HCT116 (cell line): ENCODE data around the gene THSD4. TPM values are rescaled to one million over a fixed set of nuclear protein-coding genes. Genes with fewer than 3 reads are reported as not detected.

ENCODE experiments used
- ATAC-seq: fragments of 200-7000 bp; cut with Tn5 transposase; 2 replicates; pipeline ENCODE4 v1.9.1; 2020; ENCODE audit warnings: mild to moderate bottlenecking, moderate library complexity
- BruUV-seq: library from RNA; stranded (reverse); fragments of 400-500 nt; replicated peaks from 2 replicates; lab custom pipeline; 2021; lab: Mats Ljungman, UMichigan
- CTCF ChIA-PET: fragments of 300-600 bp; sonication (Branson Sonifier 250); formaldehyde crosslinking; loops from one replicate; lab custom pipeline; 2021; ENCODE audit warnings: antibody characterized with exemption; lab: Charles Lee
- POLR2A ChIA-PET: fragments of 300-600, 350-600 bp; sonication (Branson Sonifier 250); formaldehyde crosslinking; loops from one replicate; lab custom pipeline; 2021; ENCODE audit warnings: antibody characterized with exemption; lab: Charles Lee
- RAD21 ChIA-PET, 2 experiments: fragments of 300-600 bp; sonication (Branson Sonifier 250); formaldehyde crosslinking; loops; one replicate each; lab custom pipeline; 2023; ENCODE audit warnings: low total read pairs in 2 of 2; ENCODE audit not compliant: uncharacterized antibody in 2 of 2, unreplicated experiment in 2 of 2, low non-redundant PET in 1 of 2; lab: Charles Lee
- DNase-seq: peaks from one replicate; pipeline ENCODE4 v3.0.0-alpha.2; 2010; ENCODE audit warnings: low read depth, low spot score
- H2AFZ ChIP-seq: fragments of 200-600 bp; shearing (Covaris generic), sonication (generic); 2 replicates; pipeline ENCODE4 v1.6.1; 2017; ENCODE audit warnings: low read depth, mixed run types, mixed read lengths, antibody characterized with exemption, low read length; ENCODE audit not compliant: poor library complexity, severe bottlenecking
- H3K27ac ChIP-seq: 2 replicates; pipeline ENCODE4 v1.5.1; 2012; ENCODE audit warnings: low read depth, low read length
- H3K27me3 ChIP-seq: fragments of 200-600 bp; sonication (generic); 2 replicates; pipeline ENCODE4 v1.6.1; 2016; ENCODE audit warnings: mixed run types, low read length, mixed read lengths; ENCODE audit not compliant: insufficient read depth
- H3K36me3 ChIP-seq, 2 experiments: fragments of 200-500 bp in 1 of 2; fragments of 200-600 bp in 1 of 2; sonication (Bioruptor generic) in 1 of 2; sonication (generic) in 1 of 2; 2 replicates each; pipeline versions ENCODE4 v1.5.1 to v1.6.1; 2014 to 2016; ENCODE audit warnings: low read length in 2 of 2, inconsistent platforms in 1 of 2, mixed read lengths in 1 of 2, mixed run types in 1 of 2; ENCODE audit not compliant: insufficient read depth in 2 of 2, control insufficient read depth in 1 of 2
- H3K4me1 ChIP-seq, 2 experiments: fragments of 200-600 bp in 1 of 2; sonication (generic) in 1 of 2; 2 replicates each; pipeline versions ENCODE4 v1.5.1 to v1.6.1; 2012 to 2017; ENCODE audit warnings: low read length in 2 of 2, inconsistent platforms in 1 of 2, mild to moderate bottlenecking in 1 of 2, mixed read lengths in 1 of 2, mixed run types in 1 of 2, moderate library complexity in 1 of 2; ENCODE audit not compliant: insufficient read depth in 2 of 2, control insufficient read depth in 1 of 2
- H3K4me2 ChIP-seq: fragments of 200-600 bp; sonication (generic); 2 replicates; pipeline ENCODE4 v1.6.1; 2017; ENCODE audit warnings: mixed run types, low read length, mixed read lengths
- H3K4me3 ChIP-seq, 2 experiments: fragments of 200-600 bp in 1 of 2; sonication (generic) in 1 of 2; replicated peaks in 1 of 2; 2 replicates each; pipeline ENCODE4 v1.5.1; 2011 to 2016; ENCODE audit warnings: low read length in 2 of 2, control low read depth in 1 of 2, low read depth in 1 of 2, mild to moderate bottlenecking in 1 of 2, mixed read lengths in 1 of 2, mixed run types in 1 of 2
- H3K79me2 ChIP-seq: fragments of 200-600 bp; sonication (generic); 2 replicates; pipeline ENCODE4 v1.6.1; 2017; ENCODE audit warnings: mild to moderate bottlenecking, mixed run types, low read length, moderate library complexity, mixed read lengths; ENCODE audit not compliant: insufficient read depth
- H3K9ac ChIP-seq: fragments of 200-600 bp; sonication (generic); 2 replicates; pipeline ENCODE4 v1.6.1; 2016; ENCODE audit warnings: low read length, mixed read lengths
- H3K9me2 ChIP-seq: fragments of 200-600 bp; sonication (generic), shearing (Covaris generic); 2 replicates; pipeline ENCODE4 v1.6.1; 2017; ENCODE audit warnings: mixed run types, mild to moderate bottlenecking, moderate library complexity; ENCODE audit not compliant: insufficient read depth
- H3K9me3 ChIP-seq, 2 experiments: fragments of 200-500 bp in 1 of 2; fragments of 200-600 bp in 1 of 2; sonication (Bioruptor generic) in 1 of 2; sonication (generic) in 1 of 2; 2 replicates each; pipeline ENCODE4 v1.6.1; 2014 to 2017; ENCODE audit warnings: low read length in 2 of 2, mixed read lengths in 2 of 2, inconsistent platforms in 1 of 2, low read depth in 1 of 2, mild to moderate bottlenecking in 1 of 2, mixed run types in 1 of 2, moderate library complexity in 1 of 2; ENCODE audit not compliant: control insufficient read depth in 1 of 2, insufficient read depth in 1 of 2
- H4K20me1 ChIP-seq: fragments of 200-600 bp; sonication (generic), shearing (Covaris generic); 2 replicates; pipeline ENCODE4 v1.6.1; 2017; ENCODE audit warnings: mixed run types, mild to moderate bottlenecking, moderate library complexity; ENCODE audit not compliant: insufficient read depth
- CBX3 ChIP-seq: IDR thresholded peaks from 2 replicates; pipeline ENCODE4 v1.6.1; 2012; ENCODE audit warnings: low read depth
- CTCF ChIP-seq, 3 experiments: fragments of 200-600 bp in 1 of 3; sonication (generic) in 1 of 3; IDR thresholded peaks in 2 of 3; conservative IDR thresholded peaks in 1 of 3; 2 replicates each; pipeline ENCODE4 v1.5.1; 2012 to 2017; ENCODE audit warnings: low read depth in 2 of 3, low read length in 2 of 3, antibody characterized with exemption in 1 of 3, borderline replicate concordance in 1 of 3, control low read depth in 1 of 3, mild to moderate bottlenecking in 1 of 3, mixed read lengths in 1 of 3, mixed run types in 1 of 3, moderate library complexity in 1 of 3; ENCODE audit not compliant: insufficient read depth in 1 of 3
- FOSL1 ChIP-seq: IDR thresholded peaks from 2 replicates; pipeline ENCODE4 v1.6.1; 2012; ENCODE audit warnings: low read depth
- JUND ChIP-seq: IDR thresholded peaks from 2 replicates; pipeline ENCODE4 v1.6.1; 2012
- MAX ChIP-seq: IDR thresholded peaks from 2 replicates; pipeline ENCODE4 v1.6.1; 2012
- POLR2AphosphoS5 ChIP-seq: IDR thresholded peaks from 2 replicates; pipeline ENCODE4 v1.6.1; 2011; ENCODE audit warnings: mild to moderate bottlenecking, low read depth, low read length, moderate library complexity
- SP1 ChIP-seq: IDR thresholded peaks from 2 replicates; pipeline ENCODE4 v1.6.1; 2012; ENCODE audit warnings: low read depth
- YY1 ChIP-seq: IDR thresholded peaks from 2 replicates; pipeline ENCODE4 v1.6.1; 2011; ENCODE audit warnings: low read length, low read depth, moderate library complexity, mild to moderate bottlenecking; ENCODE audit not compliant: insufficient replicate concordance; ENCODE audit errors: extremely low read depth
- ZNF274 ChIP-seq: fragments of 200-500 bp; sonication (Bioruptor generic); IDR thresholded peaks from 2 replicates; pipeline ENCODE4 v1.6.1; 2014; ENCODE audit warnings: mild to moderate bottlenecking, low read depth, low read length, inconsistent platforms
- intact Hi-C: fragments of 100-400 bp; cut with micrococcal nuclease; formaldehyde crosslinking; loops from 2 replicates; pipeline ENCODE4 v1.10.0; 2022
- total RNA-seq: library from RNA; stranded (reverse); gene quantifications from one replicate; pipeline ENCODE4 v1.2.1, GENCODE V29; 2021; ENCODE audit not compliant: unreplicated experiment
- TF ChIP-seq, protein P1 (sequence below): IDR thresholded peaks from 2 replicates; pipeline ENCODE4 v1.6.1; 2012
- TF ChIP-seq, protein P2 (sequence below): IDR thresholded peaks from 2 replicates; pipeline ENCODE4 v1.6.1; 2011; ENCODE audit warnings: mild to moderate bottlenecking, low read length, moderate library complexity; ENCODE audit not compliant: insufficient replicate concordance; ENCODE audit errors: extremely low read depth

Gene THSD4
- total RNA-seq, 1 experiment from 2014 or later, result 30.5 TPM

DNA sequence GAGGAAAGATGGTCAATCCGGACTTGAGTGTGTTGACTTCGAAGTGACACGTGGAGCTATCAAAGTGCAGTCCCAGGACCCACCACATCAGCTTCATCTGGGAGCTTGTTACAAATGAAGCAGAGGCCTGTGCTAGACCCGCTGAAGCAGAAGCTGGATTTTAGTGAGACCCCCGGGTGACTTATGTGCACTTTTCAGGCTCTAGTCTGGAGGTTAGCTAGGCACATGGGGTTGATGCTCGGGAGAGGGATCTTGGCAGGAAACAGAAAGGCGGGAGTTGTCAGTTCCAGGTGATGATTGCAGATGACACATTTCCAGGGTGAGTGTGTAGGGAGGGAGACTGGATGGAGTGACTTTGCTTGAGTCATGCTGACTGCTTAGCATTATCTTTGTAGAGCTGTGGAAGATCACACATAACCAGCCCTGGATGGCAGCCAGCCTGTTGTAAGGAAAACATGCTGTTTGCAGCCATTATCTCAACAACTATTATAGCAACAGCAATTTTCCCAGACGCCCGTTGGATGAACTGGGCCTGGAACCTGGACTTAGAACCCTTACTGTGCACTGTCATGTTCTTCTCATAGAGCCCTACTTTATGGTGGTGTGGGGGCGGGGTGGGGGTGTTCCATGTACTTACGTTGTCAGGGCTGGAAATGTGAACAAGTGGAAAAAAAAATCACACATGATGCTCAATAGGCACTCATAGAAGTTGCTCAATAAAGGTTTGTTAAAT lies 122.4 kb downstream of the THSD4 start:
- BruUV-seq, result no TSS peak
- CTCF ChIA-PET, result interaction anchor here (0.9 to 1.1 kb wide), 2 partner anchors 14 to 203 kb away, joined by 3 read pairs; no protein-coding TSS in a partner anchor

More for the DNA sequence above, 122.4 kb downstream of the THSD4 start:
- Histone ChIP-seq H3K4me2 (peak overlapping the region; percentile 36), H3K9me3 (no peaks in the 10 kb centered on the region), H3K9me2 (no peaks in the 10 kb centered on the region), H3K27ac (no peak overlapping the region), H4K20me1 (no peaks in the 10 kb centered on the region), H3K9ac (no peak overlapping the region), H3K79me2 (no peaks in the 10 kb centered on the region), H3K4me3 (no peak overlapping the region), H3K4me1 (peaks cover 0 to 16% of the 10 kb centered on the region in 2 experiments; a peak in 2 of 4 replicates), H2AFZ (no peak overlapping the region), H3K36me3 (no peaks in the 10 kb centered on the region), H3K27me3 (no peaks in the 10 kb centered on the region)
- ChIA-PET RAD21 (interaction anchor here in 1 of 2 experiments (0.6 kb wide), 1 partner anchor 171 kb away, joined by 3 read pairs; no protein-coding TSS in a partner anchor), POLR2A (interaction anchor here (0.6 kb wide), 1 partner anchor 14 kb away, joined by 3 read pairs; no protein-coding TSS in a partner anchor)
- ATAC-seq (peak; percentile 83), DNase-seq (peak; percentile 69)
- TF ChIP-seq ZNF274 (no peak), CTCF (IDR thresholded peaks at IDR 0.05 in 2 of 3, conservative IDR thresholded peaks at IDR 0.05 in 1 of 3; ENCODE audit: borderline replicate concordance in 1 of 3, insufficient read depth in 1 of 3, low read depth in 2 of 3, low read length in 2 of 3) (peak in 2 of 3 experiments; percentile 19 to 37; a peak in 3 of 6 replicates), POLR2AphosphoS5 (peak; percentile 33; the same call in 1 of the 2 replicates), SP1 (peak; percentile 62), JUND (peak; percentile 62), CBX3 (peak; percentile 90; the same call in 1 of the 2 replicates), MAX (peak; percentile 94), YY1 (no peak), FOSL1 (peak; percentile 71)
- TF ChIP-seq, protein P1, sequence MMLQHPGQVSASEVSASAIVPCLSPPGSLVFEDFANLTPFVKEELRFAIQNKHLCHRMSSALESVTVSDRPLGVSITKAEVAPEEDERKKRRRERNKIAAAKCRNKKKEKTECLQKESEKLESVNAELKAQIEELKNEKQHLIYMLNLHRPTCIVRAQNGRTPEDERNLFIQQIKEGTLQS, result no peak
- TF ChIP-seq, protein P2, sequence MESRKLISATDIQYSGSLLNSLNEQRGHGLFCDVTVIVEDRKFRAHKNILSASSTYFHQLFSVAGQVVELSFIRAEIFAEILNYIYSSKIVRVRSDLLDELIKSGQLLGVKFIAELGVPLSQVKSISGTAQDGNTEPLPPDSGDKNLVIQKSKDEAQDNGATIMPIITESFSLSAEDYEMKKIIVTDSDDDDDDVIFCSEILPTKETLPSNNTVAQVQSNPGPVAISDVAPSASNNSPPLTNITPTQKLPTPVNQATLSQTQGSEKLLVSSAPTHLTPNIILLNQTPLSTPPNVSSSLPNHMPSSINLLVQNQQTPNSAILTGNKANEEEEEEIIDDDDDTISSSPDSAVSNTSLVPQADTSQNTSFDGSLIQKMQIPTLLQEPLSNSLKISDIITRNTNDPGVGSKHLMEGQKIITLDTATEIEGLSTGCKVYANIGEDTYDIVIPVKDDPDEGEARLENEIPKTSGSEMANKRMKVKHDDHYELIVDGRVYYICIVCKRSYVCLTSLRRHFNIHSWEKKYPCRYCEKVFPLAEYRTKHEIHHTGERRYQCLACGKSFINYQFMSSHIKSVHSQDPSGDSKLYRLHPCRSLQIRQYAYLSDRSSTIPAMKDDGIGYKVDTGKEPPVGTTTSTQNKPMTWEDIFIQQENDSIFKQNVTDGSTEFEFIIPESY, result no peak
- intact Hi-C loops, result no loop called here
